ENCODE measurements around the gene CAPSL.
A peak's percentile ranks its signal among the peaks of the same experiment; 100 is the strongest.
"Not testable (repeated sequence)": the region's sequence is repeated elsewhere in the genome, so short reads cannot be mapped to it uniquely, and the experiment has no call there.

CAPSL gene

DNA sequence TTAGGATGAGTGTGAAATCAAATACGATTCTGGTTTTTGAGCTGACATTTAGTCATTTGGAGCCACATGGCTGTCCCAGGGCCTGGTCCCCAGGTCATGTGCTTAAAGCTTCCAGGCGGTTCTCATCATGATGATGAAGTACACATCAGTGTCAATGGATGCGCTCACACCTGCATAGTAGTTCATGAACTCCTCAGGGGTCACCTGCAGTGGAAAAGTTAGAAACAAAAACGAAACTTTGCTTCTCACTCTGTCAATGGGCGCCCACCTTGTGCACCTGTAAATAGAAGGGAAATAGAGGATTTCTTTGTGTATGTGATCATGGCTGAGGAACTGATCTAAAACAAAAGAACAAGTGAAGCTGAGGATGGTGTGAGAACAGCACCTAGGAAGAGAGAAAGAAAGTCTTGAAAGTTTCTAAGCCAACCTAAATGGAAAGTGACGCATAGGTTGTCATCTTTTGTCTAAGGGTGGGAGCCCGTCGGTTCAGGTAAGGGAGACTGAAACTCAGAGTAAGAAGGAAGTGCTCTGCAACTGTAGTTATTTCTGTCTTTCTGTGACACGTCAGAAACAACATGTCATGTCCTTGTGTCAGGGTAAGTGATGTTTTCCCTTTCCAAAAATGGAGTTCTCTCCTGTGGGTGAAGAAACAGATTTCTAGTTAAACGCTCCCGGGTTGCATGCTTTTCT is 33.8 kb downstream of the CAPSL start:
- DNase-seq: peak in 1 of 6 experiments; percentile 6

DNA sequence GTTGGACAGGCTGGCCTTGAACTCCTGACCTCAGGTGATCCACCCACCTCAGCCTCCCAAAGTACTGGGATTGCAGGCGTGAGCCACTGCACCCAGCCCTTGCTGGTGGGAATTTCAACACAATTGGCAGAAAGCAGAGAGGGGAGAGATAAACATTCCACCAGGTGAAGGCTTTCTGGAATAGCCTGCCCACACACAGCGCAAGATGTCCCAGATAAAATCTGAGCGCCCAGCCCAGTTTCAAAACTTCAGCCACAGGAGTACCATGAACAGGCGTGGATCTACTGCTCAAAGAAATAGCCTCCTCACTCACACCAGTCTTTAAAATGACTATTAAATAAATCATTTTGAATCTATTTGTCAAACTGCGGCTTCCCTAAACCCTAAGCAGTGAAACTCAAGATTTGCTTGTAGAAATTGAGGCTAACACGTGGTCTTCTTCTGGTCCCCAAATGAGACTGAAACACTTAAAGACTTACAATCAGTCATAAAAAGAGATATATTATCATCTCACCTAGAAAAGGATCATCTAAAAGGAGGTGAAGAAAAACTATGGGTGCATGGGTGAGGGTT is 34.7 kb downstream of the CAPSL start:
- DNase-seq: no peak

DNA sequence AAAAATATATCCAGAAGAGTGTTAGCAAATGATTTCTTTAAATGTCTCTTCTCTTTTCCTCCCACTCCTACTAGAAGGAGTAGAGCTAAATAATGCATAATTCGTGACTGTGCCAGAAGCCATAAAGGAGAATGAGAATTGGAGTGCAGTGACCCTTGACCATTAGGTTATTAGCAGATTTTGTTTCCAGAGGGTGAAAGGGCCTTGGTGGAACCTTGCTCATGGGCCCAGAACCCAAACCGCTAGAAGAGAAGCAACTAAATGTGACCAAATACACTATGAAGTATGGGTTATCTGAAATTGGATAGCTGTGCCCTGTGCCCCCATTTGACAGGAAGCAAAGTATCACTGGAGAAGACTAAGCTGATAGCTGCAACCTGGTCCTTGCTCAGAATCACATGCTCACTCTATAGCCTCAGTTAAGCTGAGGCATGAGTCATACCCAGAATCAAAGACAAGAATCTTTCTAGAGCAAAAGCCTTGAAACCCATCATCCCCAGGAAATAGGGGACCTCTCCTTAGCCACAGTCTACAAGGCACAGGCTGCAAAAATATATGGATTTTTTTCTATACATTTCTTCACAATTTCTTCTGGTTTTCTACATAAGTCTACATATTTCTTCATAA is 36.3 kb downstream of the CAPSL start:
- no peak for DNase-seq

DNA sequence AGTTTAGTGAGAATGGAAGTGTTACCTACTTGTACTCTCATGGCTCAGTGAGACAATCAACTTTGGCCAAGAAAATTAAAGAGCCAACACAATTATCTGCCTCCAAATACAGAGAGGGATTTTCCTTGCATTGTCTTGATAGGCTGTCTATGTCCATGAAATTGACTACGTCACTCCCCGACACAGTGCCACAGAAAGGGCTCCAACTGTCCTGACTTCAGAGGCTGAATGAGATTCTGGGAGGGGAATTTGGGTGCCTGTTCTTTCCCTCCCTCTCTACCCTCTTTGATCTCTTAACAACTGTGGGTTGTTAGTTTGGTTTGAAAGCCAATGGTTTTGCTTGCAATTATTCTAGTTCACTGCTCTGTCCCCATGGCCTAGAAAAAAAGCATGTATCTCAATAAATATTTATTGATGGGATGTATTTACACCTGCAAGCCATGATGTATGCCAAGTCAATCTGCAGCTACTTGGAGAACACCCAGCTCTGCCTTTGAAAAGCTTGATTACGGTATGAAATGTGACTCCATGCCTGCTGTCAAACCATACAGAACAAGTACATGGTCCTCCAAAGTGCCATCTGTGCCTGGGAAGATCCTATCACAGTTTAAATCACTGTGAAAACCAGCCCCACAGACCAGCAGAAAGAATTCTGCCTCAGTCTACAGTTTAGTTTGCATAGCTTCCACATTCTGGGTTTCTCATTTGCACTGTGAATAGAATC is 37.3 kb downstream of the CAPSL start:
- no peak for DNase-seq

DNA sequence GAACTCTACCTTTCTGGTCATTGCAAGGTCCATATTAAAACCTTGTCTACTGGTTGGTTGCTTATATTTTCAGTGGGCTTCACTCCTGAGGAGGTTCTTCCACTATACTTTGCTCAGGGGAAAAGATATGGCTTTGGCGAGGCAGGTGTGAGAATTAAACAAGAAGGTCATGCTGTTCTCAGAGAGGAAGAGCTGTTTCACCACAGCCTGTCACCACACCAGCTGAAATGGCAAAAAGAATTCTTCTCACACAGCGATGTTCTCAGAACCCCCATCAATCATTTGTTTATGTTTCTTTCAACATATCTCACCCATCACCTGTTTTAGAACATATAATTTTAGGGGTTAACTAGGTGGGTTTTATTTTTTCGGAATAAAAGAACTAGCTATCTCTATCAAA is 38.6 kb downstream of the CAPSL start:
- DNase-seq: no peak

DNA sequence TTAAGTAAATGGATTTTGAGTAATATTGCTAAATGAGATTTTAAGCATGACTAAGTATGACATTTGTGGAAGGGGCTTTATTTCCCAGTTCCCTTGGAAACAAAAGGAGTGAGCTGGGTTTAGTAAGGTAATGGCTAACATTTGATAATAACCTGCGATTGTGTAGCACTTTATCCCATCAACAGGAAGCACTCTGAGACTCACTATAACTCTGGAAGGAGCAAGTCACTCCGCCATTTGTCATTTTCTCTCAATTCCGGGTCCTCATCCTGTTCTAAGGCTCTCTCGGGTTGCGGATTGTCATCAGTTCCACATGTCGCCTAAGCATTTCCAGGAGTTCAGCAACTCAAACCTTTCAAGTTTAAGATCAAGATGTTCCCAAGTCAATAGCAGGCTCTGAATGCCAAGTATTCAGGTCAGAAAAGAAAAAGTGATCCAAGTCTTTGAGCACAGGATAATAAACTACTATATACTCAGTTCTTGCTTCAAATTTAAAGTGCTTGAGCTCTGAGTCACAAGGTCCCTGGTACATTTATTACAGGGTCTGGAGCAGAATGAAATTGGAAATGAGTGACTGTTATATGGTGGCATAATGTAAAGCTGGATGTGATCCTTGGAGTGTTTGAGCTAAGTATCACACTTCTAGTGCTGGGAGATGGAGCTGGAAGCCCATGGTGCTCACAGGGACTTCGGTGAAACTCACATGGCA is 39.3 kb downstream of the CAPSL start:
- DNase-seq: no peak

DNA sequence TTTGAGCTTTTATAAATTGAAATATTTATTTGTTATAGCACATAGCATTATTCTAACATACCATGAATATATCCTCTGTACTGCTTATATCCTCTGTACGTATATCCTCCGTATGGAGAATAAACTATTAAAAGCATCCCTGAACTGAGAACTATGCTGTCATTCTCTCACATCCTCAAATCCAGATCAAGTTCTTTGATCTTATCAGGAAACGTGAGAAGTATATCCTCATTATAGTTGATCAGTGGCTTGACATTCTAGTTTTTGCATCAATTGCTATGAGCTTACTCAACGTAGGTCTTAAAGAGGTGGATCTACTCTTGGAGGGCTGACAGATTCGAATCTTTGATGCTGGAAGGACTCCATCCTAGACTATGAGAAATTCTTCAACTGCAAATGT is 44.3 kb downstream of the CAPSL start:
- DNase-seq: no peak

DNA sequence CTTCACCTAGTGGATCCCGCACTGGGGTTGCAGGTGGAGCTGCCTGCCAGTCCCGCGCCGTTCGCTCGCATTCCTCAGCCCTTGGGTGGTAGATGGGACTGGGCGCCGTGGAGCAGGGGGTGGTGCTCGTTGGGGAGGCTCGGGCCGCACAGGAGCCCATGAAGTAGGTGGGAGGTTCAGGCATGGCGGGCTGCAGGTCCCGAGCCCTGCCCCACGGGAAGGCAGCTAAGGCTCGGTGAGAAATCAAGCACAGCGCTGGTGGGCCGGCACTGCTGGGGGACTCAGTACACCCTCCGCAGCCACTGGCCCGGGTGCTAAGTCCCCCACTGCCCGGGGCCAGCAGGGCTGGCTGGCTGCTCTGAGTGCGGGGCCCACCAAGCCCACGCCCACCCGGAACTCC is 45.6 kb downstream of the CAPSL start:
- not testable (repeated sequence) for DNase-seq

DNA sequence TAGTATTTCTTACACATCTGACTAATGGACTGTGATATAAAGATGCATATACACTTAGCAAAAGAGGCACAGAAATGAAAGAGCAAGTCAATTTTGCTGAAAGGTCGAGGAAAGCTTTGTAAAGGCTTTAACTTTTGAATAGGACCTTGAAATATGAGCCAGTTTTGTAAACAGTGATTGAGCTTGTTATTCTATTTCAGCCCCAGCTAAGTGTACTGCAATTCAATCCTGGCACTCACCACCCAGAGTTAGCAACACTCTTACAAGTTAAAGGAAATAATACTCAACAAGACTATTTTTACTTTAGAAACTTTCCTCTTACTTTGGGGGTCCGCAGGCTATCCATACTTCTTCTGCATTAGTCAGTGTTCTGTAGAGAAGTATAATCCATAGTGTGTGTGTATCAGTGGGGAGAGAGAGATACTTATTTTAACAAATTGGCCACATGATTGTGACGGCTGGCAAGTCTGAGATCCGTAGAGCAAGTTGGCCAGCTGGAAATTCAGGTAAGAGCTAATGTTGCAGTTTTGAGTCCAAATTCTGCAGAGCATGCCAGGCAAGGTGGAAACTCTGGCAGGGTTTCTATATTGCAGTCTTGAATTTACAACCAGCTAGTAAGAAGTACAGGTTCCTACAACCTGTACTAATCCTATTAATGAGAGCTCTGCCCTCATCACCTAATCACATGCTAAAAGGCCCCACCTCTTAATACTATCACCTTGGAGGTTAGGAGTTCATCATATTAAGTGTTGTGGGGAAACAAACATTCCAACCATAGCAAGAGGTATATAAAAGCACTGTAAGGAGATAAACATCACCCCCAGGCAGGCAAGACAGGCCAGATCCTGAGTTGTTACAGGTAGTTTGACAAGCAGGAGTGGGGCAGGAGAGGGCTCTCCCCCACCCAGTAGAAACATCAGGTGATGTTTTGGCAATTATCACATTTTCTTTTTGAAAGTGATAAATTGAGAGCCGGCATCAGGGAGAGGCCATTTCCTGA is 48.1 kb downstream of the CAPSL start:
- no peak for DNase-seq

DNA sequence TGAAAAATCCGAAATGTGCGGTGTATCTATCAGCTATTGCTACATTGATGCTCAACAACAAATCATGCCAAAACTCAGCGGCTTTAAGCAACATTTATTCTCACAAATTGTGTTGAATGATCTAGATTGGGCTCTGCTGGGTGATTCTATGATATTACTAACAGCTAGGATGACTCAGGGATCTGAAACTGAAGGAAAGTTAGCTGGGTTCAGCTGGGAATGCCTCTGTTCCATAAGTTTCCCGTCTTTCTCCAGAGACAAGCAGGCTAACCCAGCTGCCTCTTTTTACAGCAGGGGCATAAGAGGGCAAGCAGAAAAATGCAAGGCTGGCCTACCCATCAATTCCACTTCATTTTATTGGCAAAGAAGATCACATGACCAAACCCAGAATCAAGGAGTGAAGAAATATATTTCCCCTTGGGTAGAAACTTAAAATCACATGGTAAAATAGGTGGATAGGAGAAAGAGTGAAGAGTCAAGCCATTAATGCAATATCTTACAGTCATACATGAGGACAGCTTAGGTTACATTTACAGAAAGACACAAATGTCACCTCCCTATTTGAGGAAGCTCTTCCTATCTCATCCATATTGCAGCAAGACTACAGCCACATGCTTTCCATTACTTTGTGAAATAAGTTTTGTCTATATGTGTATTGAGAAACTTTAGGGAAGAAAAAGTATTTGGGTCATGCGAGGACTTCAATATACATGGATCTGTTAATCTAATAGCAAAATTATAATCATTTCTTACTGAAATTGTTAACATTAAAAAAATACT is 50.9 kb downstream of the CAPSL start:
- DNase-seq: no peak

DNA sequence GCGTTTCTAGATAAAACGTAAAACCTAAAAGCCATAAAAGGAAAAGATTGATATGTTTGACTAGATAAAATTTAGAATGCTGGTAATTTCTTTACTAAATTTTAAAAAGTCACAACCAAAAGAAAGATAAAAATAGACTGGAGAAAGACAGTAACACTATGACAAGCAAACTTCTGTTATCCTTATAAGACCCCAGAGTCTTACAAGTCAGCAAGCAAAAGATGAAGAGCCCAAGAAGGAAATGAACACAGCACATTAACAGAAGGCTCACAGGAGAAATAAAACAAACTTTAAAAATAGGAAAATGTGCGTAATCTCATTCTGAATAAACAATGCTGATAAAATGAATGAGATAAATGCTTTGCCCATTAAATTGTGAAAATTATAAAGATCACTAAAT is 52.0 kb downstream of the CAPSL start:
- DNase-seq: no peak

DNA sequence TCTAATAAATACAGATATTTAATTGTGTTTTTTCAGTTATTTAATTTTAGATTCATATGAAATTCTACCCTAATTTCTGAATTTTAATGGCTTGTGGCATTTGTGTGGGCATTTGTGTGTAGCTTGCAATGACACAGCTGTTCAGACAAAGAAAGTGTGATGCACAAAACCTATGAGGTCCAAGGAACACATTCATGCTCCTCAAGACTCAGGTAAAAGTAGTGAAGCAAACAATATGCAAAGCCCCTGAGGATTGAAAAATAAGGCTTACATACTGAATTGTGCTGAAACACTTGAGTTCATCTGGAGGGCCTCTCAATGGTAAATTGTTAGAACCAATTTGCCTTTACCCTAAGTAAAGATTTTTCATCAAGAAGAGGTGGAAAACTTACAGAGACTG is 53.6 kb downstream of the CAPSL start:
- no peak for DNase-seq

DNA sequence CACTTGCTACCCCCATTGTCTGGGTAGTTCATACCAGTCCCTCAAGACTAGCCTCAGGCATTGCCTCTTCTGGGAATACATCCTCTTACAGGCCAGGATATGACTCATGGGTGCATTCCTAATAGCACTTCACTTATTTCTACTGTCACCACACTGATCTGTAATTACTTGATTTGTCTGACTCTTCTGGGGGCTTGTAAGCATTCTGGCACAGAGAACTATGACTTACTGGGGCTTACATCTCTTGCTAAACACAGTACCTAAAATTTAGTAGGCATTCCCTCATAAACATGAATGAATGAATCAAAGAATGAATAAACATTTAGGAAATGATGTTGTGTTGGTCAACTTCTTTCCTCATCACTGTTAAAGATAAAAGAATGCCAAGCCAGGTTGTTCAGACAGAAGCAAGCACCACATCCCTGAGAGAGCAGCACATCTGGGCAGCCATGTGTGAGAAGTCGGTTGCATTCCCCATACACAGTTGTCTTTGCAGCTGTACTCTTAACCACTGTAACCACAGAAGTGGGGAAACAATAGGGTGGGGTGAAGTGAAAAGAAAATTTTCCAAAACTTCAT is 54.1 kb downstream of the CAPSL start:
- DNase-seq: no peak

DNA sequence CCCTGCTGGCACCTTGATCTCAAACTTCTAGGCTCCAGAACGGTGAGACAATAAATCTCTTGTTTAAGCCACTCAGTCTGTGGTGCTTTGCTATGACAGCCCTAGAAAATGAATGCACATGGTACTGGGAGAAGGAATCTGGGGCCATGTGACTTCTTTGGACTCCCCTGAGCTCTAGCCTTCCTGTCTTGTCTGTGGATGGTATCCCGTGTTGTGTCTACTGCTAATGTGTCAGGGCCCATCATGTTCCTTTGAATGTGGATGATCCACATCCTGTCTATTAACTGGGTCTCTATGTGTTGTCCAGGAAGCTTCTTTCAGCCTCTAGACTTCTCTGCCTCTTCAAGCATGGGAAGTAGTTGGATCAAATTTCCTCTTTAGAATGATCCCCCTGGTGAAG is 56.7 kb downstream of the CAPSL start:
- no peak for DNase-seq

DNA sequence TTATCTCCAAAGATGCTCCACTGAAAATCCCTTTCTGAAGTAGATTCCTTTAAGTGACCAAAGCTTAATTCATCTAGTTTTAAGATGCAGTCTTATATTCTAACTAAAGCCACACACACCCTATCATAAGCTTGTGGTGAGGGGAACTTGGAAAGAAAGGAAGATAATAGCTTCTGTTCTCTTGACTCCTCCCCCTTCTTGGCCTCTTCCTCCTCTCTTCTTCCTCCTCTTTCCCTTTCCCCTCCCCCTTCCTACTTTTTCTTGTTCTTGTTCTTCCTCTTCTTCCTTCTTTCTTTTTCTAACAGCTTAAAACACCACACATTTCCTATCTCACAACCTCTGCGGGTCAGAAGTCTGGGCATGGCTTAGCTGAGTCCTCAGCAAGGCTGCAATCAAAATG is 58.3 kb downstream of the CAPSL start:
- no peak for DNase-seq

DNA sequence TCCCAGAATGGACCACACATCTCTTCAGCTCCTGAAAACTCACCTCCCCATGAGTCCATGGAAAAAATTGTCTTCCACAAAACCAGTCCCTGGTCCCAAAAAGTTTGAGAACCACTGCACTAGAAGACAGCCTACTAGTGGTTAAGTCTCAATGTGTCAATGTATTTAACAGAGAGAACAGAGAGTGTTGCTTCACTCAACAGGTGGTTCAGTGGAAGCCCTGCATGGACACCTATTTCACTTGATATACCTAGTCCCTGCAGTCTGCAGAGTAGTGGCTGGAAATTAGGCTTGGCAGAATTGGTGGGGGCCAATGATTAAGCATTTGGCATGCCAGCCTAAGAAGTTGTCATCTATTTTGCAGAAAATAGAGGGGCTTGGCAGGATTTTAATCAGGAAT is 58.8 kb downstream of the CAPSL start:
- DNase-seq: no peak

DNA sequence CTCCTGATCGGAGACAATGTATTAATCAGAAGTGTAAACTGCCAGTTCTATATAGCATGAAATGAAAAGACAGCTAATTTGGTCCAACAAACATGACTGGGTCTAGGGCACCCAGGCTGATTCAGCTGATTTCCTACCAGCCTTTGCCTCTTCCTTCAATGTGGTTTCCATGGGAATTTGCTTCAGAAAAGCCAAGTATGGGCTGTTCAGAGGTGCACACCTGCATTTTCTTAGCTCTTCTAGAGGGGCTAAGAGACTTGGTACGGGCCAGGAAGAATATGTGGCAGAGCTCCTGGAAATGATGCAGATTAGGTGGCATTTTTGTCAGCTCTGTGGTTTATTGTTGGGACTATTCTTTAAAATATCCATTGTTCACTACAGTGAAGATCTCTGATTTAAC is 59.3 kb downstream of the CAPSL start:
- no peak for DNase-seq

DNA sequence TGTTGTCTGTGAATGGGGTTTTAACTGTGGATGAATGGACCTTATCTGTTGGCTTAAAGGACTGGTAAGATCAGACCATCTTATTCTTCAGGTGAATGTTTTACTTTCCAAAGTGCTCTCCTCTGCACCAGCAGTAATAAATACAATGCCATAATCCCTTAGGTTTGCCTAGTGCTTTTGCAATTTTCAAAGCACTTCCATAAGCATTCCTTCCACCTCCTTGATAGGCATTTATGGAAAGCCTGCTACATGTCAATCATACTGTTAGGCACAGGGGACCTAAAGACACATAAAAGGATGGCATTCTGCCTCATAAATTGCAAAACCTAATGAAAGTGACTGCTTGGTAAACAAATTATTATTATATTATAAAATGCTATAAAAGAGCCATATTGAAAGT is 60.3 kb downstream of the CAPSL start:
- no peak for DNase-seq

DNA sequence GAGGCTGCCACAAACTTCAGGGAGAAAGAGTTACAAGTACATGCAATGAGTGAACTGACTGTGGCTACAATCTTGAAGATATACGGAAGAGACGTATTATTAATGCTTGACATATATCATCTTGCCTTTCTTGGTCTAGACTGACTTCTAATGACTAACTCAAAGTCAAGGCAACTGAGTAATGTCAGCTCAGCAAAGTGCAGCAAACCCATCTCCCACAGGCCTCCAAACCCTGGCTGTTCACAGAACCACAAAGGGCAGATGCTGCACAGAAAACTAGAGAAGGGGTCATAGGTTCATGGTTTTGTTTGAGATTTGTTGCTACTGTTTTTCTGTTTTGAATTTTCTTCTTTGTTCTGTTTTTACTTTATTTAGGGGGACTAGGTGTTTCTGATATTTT is 60.8 kb downstream of the CAPSL start:
- DNase-seq: no peak

DNA sequence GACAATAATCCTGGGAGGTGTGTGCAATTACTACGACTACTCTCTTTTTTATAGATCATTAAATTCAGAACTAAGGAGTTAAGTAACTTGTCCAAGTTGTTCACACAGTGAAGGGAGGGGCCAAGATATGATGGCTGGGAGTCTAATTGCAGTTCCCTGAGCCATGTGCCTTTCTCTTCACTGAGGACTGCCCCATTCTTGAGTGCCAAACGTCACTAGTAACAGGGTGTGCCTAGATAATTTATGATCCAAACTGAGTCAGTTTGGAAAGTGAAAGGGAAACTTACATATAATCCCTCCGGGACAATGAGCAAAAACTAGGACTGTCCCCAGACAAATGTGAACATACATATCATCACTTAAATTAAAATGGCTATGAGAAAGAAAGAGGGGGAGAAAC is 61.5 kb downstream of the CAPSL start:
- no peak for DNase-seq

DNA sequence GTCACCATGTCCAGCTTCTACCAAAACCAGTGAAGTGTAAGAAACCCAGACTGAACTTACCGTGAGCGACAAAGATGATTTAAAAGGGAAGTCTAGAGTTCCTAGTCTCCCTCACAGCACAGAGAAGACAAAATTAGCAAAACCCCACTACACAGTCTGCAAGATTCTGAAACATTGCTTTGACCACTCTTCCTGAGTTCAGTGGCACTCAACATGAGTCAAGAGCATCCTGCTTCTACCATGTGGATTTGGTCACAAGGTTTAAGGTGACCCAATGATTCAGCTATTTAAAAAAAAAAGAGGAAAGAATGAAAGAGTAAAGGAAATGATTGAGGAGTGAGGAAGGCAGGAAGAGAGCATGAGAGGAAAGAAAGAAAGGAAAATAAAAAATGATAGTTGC is 62.0 kb downstream of the CAPSL start:
- no peak for DNase-seq
